ENCODE data around the gene FTMT. TPM values are rescaled to one million over a fixed set of nuclear protein-coding genes. Genes with fewer than 3 reads are reported as not detected.

Gene FTMT
- total RNA-seq, 6 donors from 2014 or later, result not detected

- Histone ChIP-seq H3K4me1 (no peaks in the 10 kb centered on the region), H3K9me3 (no peaks in the 10 kb centered on the region), H3K27ac (no peak overlapping the region), H3K27me3 (no peaks in the 10 kb centered on the region), H3K36me3 (no peaks in the 10 kb centered on the region), H3K4me3 (no peak overlapping the region)
- 76 to 89% methylated on average over 1 of the region's 1 CpG for WGBS, 2 donors
- TF ChIP-seq CTCF (IDR thresholded peaks at IDR 0.05) (no peak), POLR2AphosphoS5 (IDR thresholded peaks at IDR 0.05) (no peak), POLR2A (IDR thresholded peaks at IDR 0.05) (no peak), EP300 (IDR thresholded peaks at IDR 0.05) (no peak)
- DNase-seq (no peak), ATAC-seq (ENCODE audit: low FRiP score in 2 of 2) (no peak)
These were observed 18.1 kb upstream of the FTMT start for GRCh38 chr5:121833617-121834016.

- Histone ChIP-seq H3K4me1 (no peaks in the 10 kb centered on the region), H3K27me3 (no peaks in the 10 kb centered on the region), H3K9me3 (no peaks in the 10 kb centered on the region), H3K36me3 (no peaks in the 10 kb centered on the region), H3K4me3 (no peak overlapping the region), H3K27ac (no peak overlapping the region)
- ATAC-seq (ENCODE audit: low FRiP score in 2 of 2), result no peak
- WGBS, 2 donors, result 79 to 88% methylated on average over 2 of the region's 2 CpGs
- TF ChIP-seq POLR2AphosphoS5 (IDR thresholded peaks at IDR 0.05) (no peak), EP300 (IDR thresholded peaks at IDR 0.05) (no peak), POLR2A (IDR thresholded peaks at IDR 0.05) (no peak), CTCF (IDR thresholded peaks at IDR 0.05) (no peak)
- no peak for DNase-seq
These were observed 17.7 kb upstream of the FTMT start for GRCh38 chr5:121834021-121834420.

GRCh38 chr5:121841892-121842291, 9.8 kb upstream of the FTMT start:
- Histone ChIP-seq H3K27ac (no peak overlapping the region), H3K36me3 (no peaks in the 10 kb centered on the region), H3K9me3 (no peaks in the 10 kb centered on the region), H3K4me1 (no peaks in the 10 kb centered on the region), H3K27me3 (no peaks in the 10 kb centered on the region), H3K4me3 (no peak overlapping the region)
- TF ChIP-seq POLR2A (IDR thresholded peaks at IDR 0.05) (no peak), EP300 (IDR thresholded peaks at IDR 0.05) (no peak), POLR2AphosphoS5 (IDR thresholded peaks at IDR 0.05) (no peak), CTCF (IDR thresholded peaks at IDR 0.05) (no peak)
- ATAC-seq (ENCODE audit: low FRiP score in 2 of 2), result no peak
- no peak for DNase-seq

GRCh38 chr5:121850272-121850671, 1.4 kb upstream of the FTMT start:
- Histone ChIP-seq H3K4me1 (no peaks in the 10 kb centered on the region), H3K27me3 (no peaks in the 10 kb centered on the region), H3K9me3 (peaks cover 0 to 12% (median 0%) of the 10 kb centered on the region in 4 donors), H3K36me3 (no peaks in the 10 kb centered on the region), H3K27ac (no peak overlapping the region), H3K4me3 (no peak overlapping the region)
- TF ChIP-seq EP300 (IDR thresholded peaks at IDR 0.05), result no peak
- TF ChIP-seq POLR2AphosphoS5 (IDR thresholded peaks at IDR 0.05), result no peak
- no peak for TF ChIP-seq CTCF (IDR thresholded peaks at IDR 0.05)
- TF ChIP-seq POLR2A (IDR thresholded peaks at IDR 0.05), result no peak
- 82 to 86% methylated on average over 4 of the region's 4 CpGs for WGBS, 2 donors
- DNase-seq (no peak), ATAC-seq (ENCODE audit: low FRiP score in 2 of 2) (no peak)

GRCh38 chr5:121853850-121854249, 2.2 kb downstream of the FTMT start:
- ATAC-seq (ENCODE audit: low FRiP score in 2 of 2), result no peak
- Histone ChIP-seq H3K4me3 (no peak overlapping the region), H3K4me1 (no peaks in the 10 kb centered on the region), H3K27me3 (no peaks in the 10 kb centered on the region), H3K27ac (no peak overlapping the region), H3K36me3 (no peaks in the 10 kb centered on the region), H3K9me3 (peaks cover 0 to 12% (median 0%) of the 10 kb centered on the region in 4 donors)
- DNase-seq, result no peak
- TF ChIP-seq CTCF (IDR thresholded peaks at IDR 0.05) (no peak), EP300 (IDR thresholded peaks at IDR 0.05) (no peak), POLR2A (IDR thresholded peaks at IDR 0.05) (no peak), POLR2AphosphoS5 (IDR thresholded peaks at IDR 0.05) (no peak)
- 68 to 69% methylated on average over 2 of the region's 2 CpGs for WGBS, 2 donors

Measured in upper lobe of left lung (tissue), 6 donors.